Measurements from ENCODE around the gene SYNPO2.

SYNPO2 gene

DNA sequence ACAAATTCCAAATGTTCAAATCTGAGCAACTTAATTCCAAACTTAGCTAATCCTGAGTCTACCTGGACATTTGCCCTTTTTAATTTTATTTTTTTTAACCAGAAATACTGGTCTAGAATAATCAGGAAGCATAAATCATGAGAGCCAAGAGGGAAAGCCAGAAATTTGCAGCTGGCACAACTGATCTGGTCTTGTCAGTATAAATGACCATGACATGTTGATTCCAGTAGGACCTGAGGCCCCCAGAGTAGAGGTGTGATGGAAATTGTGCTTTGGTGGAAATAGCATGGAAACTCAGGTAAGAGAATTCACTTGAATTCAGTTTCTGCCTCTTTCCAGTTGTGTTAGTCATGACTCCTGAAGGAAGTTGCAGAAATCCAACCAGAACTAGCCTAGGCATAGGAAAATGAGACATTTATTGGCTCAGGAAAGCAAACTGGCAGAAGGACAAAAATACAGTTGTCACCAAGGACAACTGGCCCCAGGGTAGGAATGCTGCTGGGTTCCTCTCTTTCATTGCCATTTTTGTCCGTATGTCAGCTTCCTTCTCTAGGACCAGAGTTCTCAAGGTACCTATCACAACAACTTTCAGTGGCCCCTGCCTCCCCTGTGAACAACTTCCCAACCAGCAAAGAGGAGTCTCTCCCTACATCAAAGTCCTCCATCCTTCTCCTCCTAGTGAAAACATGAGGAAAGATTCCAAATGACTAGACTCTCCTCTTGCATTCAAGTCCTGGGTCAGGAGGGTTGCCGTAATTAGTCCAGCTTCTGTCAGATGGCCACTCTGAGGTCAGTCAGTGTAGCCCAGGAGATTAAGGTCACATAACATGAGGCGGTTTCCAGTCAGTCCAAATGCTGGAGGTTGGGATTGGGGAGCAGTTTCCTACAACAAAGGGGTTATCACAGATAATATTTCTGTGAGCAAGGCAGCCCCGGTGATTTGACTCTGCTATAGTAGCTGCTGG, 217.7 kb downstream of the SYNPO2 start:
- Mint-ChIP-seq H3K4me1 (ENCODE audit: low read depth) (no peaks in the 10 kb centered on the region), H3K27ac (no peak overlapping the region), H3K9me3 (no peaks in the 10 kb centered on the region), H3K27me3 (no peaks in the 10 kb centered on the region), H3K36me3 (ENCODE audit: low read depth) (no peaks in the 10 kb centered on the region), H3K4me3 (no peak overlapping the region)

DNA sequence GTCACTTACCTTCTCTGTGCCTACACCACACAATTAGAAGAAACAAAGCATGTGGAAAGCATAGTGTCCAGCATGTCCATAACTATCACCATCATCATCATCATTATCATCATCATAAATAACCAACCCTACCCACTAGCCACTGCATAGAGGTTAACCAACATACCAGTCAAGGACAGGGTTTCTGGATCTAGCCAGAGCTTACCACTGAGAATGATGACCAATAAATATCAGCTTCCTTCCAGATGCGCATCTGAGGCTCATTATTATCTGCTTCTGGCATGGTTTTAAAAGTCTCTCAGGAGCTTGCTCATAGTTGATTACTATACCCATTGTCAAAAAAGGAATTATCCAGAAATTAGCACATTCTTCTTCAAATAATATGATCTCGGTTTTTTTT, 221.5 kb downstream of the SYNPO2 start:
- Mint-ChIP-seq H3K4me1 (ENCODE audit: low read depth) (peaks cover 5% of the 10 kb centered on the region), H3K27ac (no peak overlapping the region), H3K36me3 (ENCODE audit: low read depth) (no peaks in the 10 kb centered on the region), H3K27me3 (peaks cover 5% of the 10 kb centered on the region), H3K4me3 (no peak overlapping the region), H3K9me3 (no peaks in the 10 kb centered on the region)

Measured in stimulated activated naive CD8-positive, alpha-beta T cell treated with anti-CD3 and anti-CD28 coated beads, Interleukin-15, Interleukin-2, amounts not matched to agents 100 ng/mL and 50 ng/mL, for 24 hours (primary cell).